Liver (tissue), 9 donors: ENCODE results near the gene TMEM243. TPM values are rescaled to one million over a fixed set of nuclear protein-coding genes. Genes with fewer than 3 reads are reported as not detected.

Experiments used
- DNase-seq: peaks from one replicate; pipeline ENCODE4 v3.0.0-alpha.2; 2017; ENCODE audit warnings: low spot score
- H3K27ac ChIP-seq, 2 donors: one replicate each; pipeline ENCODE4 v1.7.0; 2013; ENCODE audit warnings: inconsistent platforms in 2 of 2, low read length in 2 of 2, control low read depth in 1 of 2, low read depth in 1 of 2, mild to moderate bottlenecking in 1 of 2
- H3K27me3 ChIP-seq, 4 donors: one replicate each; pipeline versions ENCODE4 v1.6.1 to v1.7.0; 2013; ENCODE audit warnings: low read length in 3 of 4, inconsistent platforms in 1 of 4, mild to moderate bottlenecking in 1 of 4, moderate library complexity in 1 of 4; ENCODE audit not compliant: control insufficient read depth in 4 of 4, insufficient read depth in 4 of 4
- H3K36me3 ChIP-seq, 4 donors: one replicate each; pipeline versions ENCODE4 v1.6.1 to v1.7.0; 2013; ENCODE audit warnings: low read length in 3 of 4, mild to moderate bottlenecking in 3 of 4, low read depth in 1 of 4, moderate library complexity in 1 of 4; ENCODE audit not compliant: control insufficient read depth in 4 of 4, insufficient read depth in 3 of 4
- H3K4me1 ChIP-seq, 4 donors: one replicate each; pipeline versions ENCODE4 v1.6.1 to v1.7.0; 2013; ENCODE audit warnings: low read length in 3 of 4, mild to moderate bottlenecking in 3 of 4, moderate library complexity in 1 of 4; ENCODE audit not compliant: control insufficient read depth in 4 of 4, insufficient read depth in 4 of 4
- H3K4me3 ChIP-seq, 3 donors: one replicate each; pipeline versions ENCODE4 v1.6.1 to v1.7.0; 2013; ENCODE audit warnings: low read length in 3 of 3, control low read depth in 1 of 3, low read depth in 1 of 3, mild to moderate bottlenecking in 1 of 3
- H3K9ac ChIP-seq, 2 donors: one replicate each; pipeline ENCODE4 v1.7.0; 2013; ENCODE audit warnings: low read length in 2 of 2, mild to moderate bottlenecking in 2 of 2, moderate library complexity in 2 of 2, control low read depth in 1 of 2, low read depth in 1 of 2
- H3K9me3 ChIP-seq, 4 donors: one replicate each; pipeline versions ENCODE4 v1.6.1 to v1.7.0; 2013; ENCODE audit warnings: low read length in 3 of 4; ENCODE audit not compliant: control insufficient read depth in 4 of 4
- ATF3 ChIP-seq: IDR thresholded peaks from 2 replicates; pipeline ENCODE4 v1.6.1; 2016; ENCODE audit warnings: antibody characterized with exemption
- CTCF ChIP-seq: fragments of 150-350 bp; IDR thresholded peaks from 2 replicates; pipeline ENCODE4 v1.5.1; 2017; ENCODE audit warnings: improper control_type of control experiment, low read depth, low read length; ENCODE audit not compliant: missing input control
- EGR1 ChIP-seq, 2 donors: IDR thresholded peaks; 2 replicates each; pipeline ENCODE4 v1.6.1; 2016 to 2018; ENCODE audit warnings: antibody characterized with exemption in 2 of 2, low read depth in 2 of 2
- FOXA1 ChIP-seq: IDR thresholded peaks from 2 replicates; pipeline ENCODE4 v1.6.1; 2016; ENCODE audit warnings: antibody characterized with exemption
- FOXA2 ChIP-seq: IDR thresholded peaks from 2 replicates; pipeline ENCODE4 v1.6.1; 2016; ENCODE audit warnings: antibody characterized with exemption
- GABPA ChIP-seq, 2 donors: IDR thresholded peaks in 1 of 2; conservative IDR thresholded peaks in 1 of 2; 2 replicates each; pipeline ENCODE4 v1.6.1; 2016; ENCODE audit warnings: antibody characterized with exemption in 2 of 2, mild to moderate bottlenecking in 1 of 2, moderate library complexity in 1 of 2
- HNF4A ChIP-seq, 2 donors: conservative IDR thresholded peaks; 2 replicates each; pipeline ENCODE4 v1.6.1; 2016; ENCODE audit warnings: antibody characterized with exemption in 2 of 2, mild to moderate bottlenecking in 2 of 2
- HNF4G ChIP-seq: IDR thresholded peaks from 2 replicates; pipeline ENCODE4 v1.6.1; 2016; ENCODE audit warnings: antibody characterized with exemption
- JUND ChIP-seq, 2 donors: IDR thresholded peaks; 2 replicates each; pipeline ENCODE4 v1.6.1; 2016; ENCODE audit warnings: antibody characterized with exemption in 2 of 2
- NR2F2 ChIP-seq: IDR thresholded peaks from 2 replicates; pipeline ENCODE4 v1.6.1; 2016; ENCODE audit warnings: antibody characterized with exemption
- RAD21 ChIP-seq, 2 donors: IDR thresholded peaks; 2 replicates each; pipeline ENCODE4 v1.6.1; 2016; ENCODE audit warnings: antibody characterized with exemption in 2 of 2, mild to moderate bottlenecking in 2 of 2
- REST ChIP-seq: IDR thresholded peaks from 2 replicates; pipeline ENCODE4 v1.6.1; 2016; ENCODE audit warnings: antibody characterized with exemption, mild to moderate bottlenecking
- RXRA ChIP-seq, 2 donors: IDR thresholded peaks; 2 replicates each; pipeline ENCODE4 v1.6.1; 2017 to 2018; ENCODE audit warnings: antibody characterized with exemption in 2 of 2, mild to moderate bottlenecking in 1 of 2
- TAF1 ChIP-seq: conservative IDR thresholded peaks from 2 replicates; pipeline ENCODE4 v1.6.1; 2016; ENCODE audit warnings: antibody characterized with exemption, mild to moderate bottlenecking
- YY1 ChIP-seq: IDR thresholded peaks from 2 replicates; pipeline ENCODE4 v1.6.1; 2016; ENCODE audit warnings: antibody characterized with exemption, mild to moderate bottlenecking
- ZBTB33 ChIP-seq: IDR thresholded peaks from 2 replicates; pipeline ENCODE4 v1.6.1; 2016; ENCODE audit warnings: antibody characterized with exemption
- WGBS: extraction: QIAGEN DNeasy Blood & Tissue Kit; methylation state at CpG from one replicate; pipeline ENCODE4 v1.1.7; 2013; 5-methylcytosine and 5-hydroxymethylcytosine counted together
- polyA plus RNA-seq, 2 donors: library from polyadenylated mRNA; stranded (reverse) in 1 of 2; unstranded in 1 of 2; fragments of 200-250 nt in 1 of 2; fragments of >200 nt in 1 of 2; fragmentation: Nextera tagmentation in 1 of 2; extraction: Ambion mirVana in 1 of 2; gene quantifications; one replicate each; pipeline versions ENCODE4 v1.2.1 to v1.2.3, GENCODE V29; 2013 to 2015
- total RNA-seq, 2 donors: library from RNA; depleted of rRNA; stranded (reverse); fragments of >200 nt; gene quantifications; one replicate each; pipeline ENCODE4 v1.2.3, GENCODE V29; 2014
- donor health status: healthy.
- donor health status: healthy.
- donor health status: healthy.
- donor health status: healthy.
- donor health status: healthy.

The TMEM243 gene
- total and polyA plus RNA-seq, 4 donors: 4.8 to 8.0 (median 5.5) TPM

- Histone ChIP-seq H3K27ac (no peak overlapping the region), H3K9me3 (no peaks in the 10 kb centered on the region), H3K36me3 (peaks cover 11 to 80% (median 70%) of the 10 kb centered on the region in 4 donors), H3K4me1 (no peaks in the 10 kb centered on the region), H3K9ac (no peak overlapping the region), H3K27me3 (no peaks in the 10 kb centered on the region), H3K4me3 (no peak overlapping the region)
- TF ChIP-seq JUND (IDR thresholded peaks at IDR 0.05) (no peak), FOXA2 (no peak), TAF1 (no peak), CTCF (no peak), ATF3 (no peak), FOXA1 (no peak), YY1 (no peak), EGR1 (IDR thresholded peaks at IDR 0.05; ENCODE audit: low read depth in 2 of 2) (no peak), HNF4A (conservative IDR thresholded peaks at IDR 0.05) (no peak), HNF4G (no peak)
- no peak for DNase-seq
Observed at GRCh38 chr7:87171282-87171934, 48.1 kb downstream of the TMEM243 start.

- no peak for DNase-seq
- Histone ChIP-seq H3K9ac (no peak overlapping the region), H3K36me3 (peaks cover 11 to 80% (median 70%) of the 10 kb centered on the region in 4 donors), H3K9me3 (no peaks in the 10 kb centered on the region), H3K4me1 (no peaks in the 10 kb centered on the region), H3K27me3 (no peaks in the 10 kb centered on the region), H3K4me3 (no peak overlapping the region), H3K27ac (no peak overlapping the region)
- WGBS: 96% methylated on average over 3 of the region's 3 CpGs
- TF ChIP-seq REST: no peak
- no peak for TF ChIP-seq JUND (IDR thresholded peaks at IDR 0.05)
- TF ChIP-seq RXRA (IDR thresholded peaks at IDR 0.05): no peak
Observed at GRCh38 chr7:87170828-87171227, 48.7 kb downstream of the TMEM243 start.

- Histone ChIP-seq H3K27me3 (no peaks in the 10 kb centered on the region), H3K36me3 (peaks cover 10 to 40% (median 34%) of the 10 kb centered on the region in 4 donors), H3K27ac (no peak overlapping the region), H3K4me1 (no peaks in the 10 kb centered on the region), H3K4me3 (no peak overlapping the region), H3K9ac (no peak overlapping the region), H3K9me3 (no peaks in the 10 kb centered on the region)
- 89% methylated on average over 2 of the region's 2 CpGs for WGBS
- no peak for DNase-seq
- no peak for TF ChIP-seq NR2F2
- no peak for TF ChIP-seq GABPA (IDR thresholded peaks at IDR 0.05 in 1 of 2, conservative IDR thresholded peaks at IDR 0.05 in 1 of 2)
- TF ChIP-seq HNF4A (conservative IDR thresholded peaks at IDR 0.05): no peak
- TF ChIP-seq EGR1 (IDR thresholded peaks at IDR 0.05; ENCODE audit: low read depth in 2 of 2): no peak
- TF ChIP-seq FOXA1: no peak
- TF ChIP-seq REST: no peak
- TF ChIP-seq RAD21 (IDR thresholded peaks at IDR 0.05): no peak
- no peak for TF ChIP-seq JUND (IDR thresholded peaks at IDR 0.05)
- no peak for TF ChIP-seq FOXA2
- no peak for TF ChIP-seq ZBTB33
Observed at GRCh38 chr7:87164433-87164832, 55.1 kb downstream of the TMEM243 start.
